ENCODE results near the gene GP1BA.
A peak's percentile ranks its signal among the peaks of the same experiment; 100 is the strongest.

GP1BA gene

DNA sequence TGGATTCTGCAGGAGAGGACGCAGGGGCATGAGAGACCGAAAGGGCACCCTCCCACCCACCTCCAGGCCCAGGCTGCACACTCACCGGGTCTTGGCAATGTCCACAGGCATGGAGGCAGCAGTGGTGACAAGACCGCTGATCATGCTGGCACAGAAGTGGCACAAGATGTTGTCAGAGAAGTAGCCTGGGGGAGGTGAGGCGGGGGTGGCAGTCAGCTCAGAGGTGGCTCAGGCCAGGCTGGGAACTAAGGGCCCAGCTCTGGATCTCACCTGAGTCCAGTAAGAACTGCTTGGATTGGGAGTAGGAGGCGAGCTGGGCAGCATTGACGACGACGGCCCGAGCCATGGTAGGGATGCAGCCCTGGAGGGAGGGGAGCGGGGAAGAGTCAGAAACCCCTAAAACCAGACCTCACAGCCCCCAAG lies 6.0 kb downstream of the GP1BA start:
- H3K4me3 ChIP-seq (ENCODE audit: low read length): no peak overlapping the region
- DNase-seq (ENCODE audit: low read depth, low spot score): no peak
- H3K36me3 ChIP-seq (ENCODE audit: control insufficient read depth, insufficient read depth, low read length): peaks cover 9% of the 10 kb centered on the region; the same call in 1 of the 2 replicates
- no peak overlapping the region for H3K27ac ChIP-seq (ENCODE audit: low read length)
- no CpG with 5 or more reads among the region's 11 CpGs for WGBS (ENCODE audit: insufficient coverage, insufficient read length)
- H3K9me3 ChIP-seq (ENCODE audit: control insufficient read depth, insufficient read depth, low read length): no peaks in the 10 kb centered on the region
- peaks cover 6% of the 10 kb centered on the region for H3K4me1 ChIP-seq (ENCODE audit: control insufficient read depth, insufficient read depth, low read length)
- no peaks in the 10 kb centered on the region for H3K27me3 ChIP-seq (ENCODE audit: control insufficient read depth, insufficient read depth, low read length)

DNA sequence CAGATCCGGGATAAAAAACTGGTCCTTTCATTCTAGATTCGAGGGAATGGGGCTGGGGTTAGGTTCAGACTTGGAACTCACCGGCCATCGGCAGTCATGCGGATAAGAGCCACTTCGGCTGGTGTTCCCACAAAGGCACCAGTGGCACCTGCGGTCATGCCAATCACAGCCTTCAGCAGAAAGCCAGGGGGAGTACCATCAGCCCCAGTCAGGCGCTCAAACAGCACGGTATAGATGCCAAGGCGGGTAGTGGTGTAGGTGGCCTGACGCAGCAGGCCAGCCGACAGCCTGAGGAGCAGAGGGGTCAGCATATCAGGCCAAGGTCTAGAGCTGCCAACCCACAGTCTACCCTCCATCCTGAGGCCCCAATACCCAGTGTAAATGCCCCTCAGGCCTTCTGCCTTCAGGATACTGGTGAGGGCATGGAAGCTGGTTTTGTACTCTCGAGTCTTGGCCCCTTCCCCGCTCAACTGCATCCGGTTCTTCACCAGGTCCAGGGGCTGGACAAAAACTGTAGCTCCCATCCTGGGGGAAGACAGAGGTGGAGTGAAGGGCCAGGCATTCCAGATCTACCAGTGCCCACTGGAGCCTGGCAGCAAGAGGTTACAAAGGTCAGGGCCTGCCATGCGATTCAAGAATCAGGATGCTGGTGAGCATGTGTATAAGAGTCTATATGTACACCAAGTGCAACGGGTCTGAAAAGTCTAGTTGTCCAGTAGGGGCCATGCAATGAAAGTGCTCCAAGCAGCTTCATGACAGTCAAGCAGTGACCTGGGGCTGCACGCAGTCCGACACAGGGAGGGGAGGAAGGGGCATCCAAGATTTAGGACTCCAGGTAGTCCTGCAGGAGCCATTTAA lies 6.8 kb downstream of the GP1BA start:
- no peak overlapping the region for H3K27ac ChIP-seq (ENCODE audit: low read length)
- H3K9me3 ChIP-seq (ENCODE audit: control insufficient read depth, insufficient read depth, low read length): no peaks in the 10 kb centered on the region
- peak overlapping the region; percentile 68 for H3K4me3 ChIP-seq (ENCODE audit: low read length)
- WGBS (ENCODE audit: insufficient coverage, insufficient read length): no CpG with 5 or more reads among the region's 19 CpGs
- peaks cover 14% of the 10 kb centered on the region; the same call in 1 of the 2 replicates for H3K36me3 ChIP-seq (ENCODE audit: control insufficient read depth, insufficient read depth, low read length)
- H3K4me1 ChIP-seq (ENCODE audit: control insufficient read depth, insufficient read depth, low read length): peaks cover 6% of the 10 kb centered on the region
- no peak for DNase-seq (ENCODE audit: low read depth, low spot score)
- no peaks in the 10 kb centered on the region for H3K27me3 ChIP-seq (ENCODE audit: control insufficient read depth, insufficient read depth, low read length)

GRCh38 chr17:4939546-4939795 lies 7.4 kb downstream of the GP1BA start:
- no CpG with 5 or more reads among the region's 16 CpGs for WGBS (ENCODE audit: insufficient coverage, insufficient read length)
- Histone ChIP-seq H3K27me3 (ENCODE audit: control insufficient read depth, insufficient read depth, low read length) (no peaks in the 10 kb centered on the region), H3K4me1 (ENCODE audit: control insufficient read depth, insufficient read depth, low read length) (peaks cover 6% of the 10 kb centered on the region), H3K9me3 (ENCODE audit: control insufficient read depth, insufficient read depth, low read length) (no peaks in the 10 kb centered on the region), H3K4me3 (ENCODE audit: low read length) (peak overlapping the region; percentile 68), H3K27ac (ENCODE audit: low read length) (no peak overlapping the region), H3K36me3 (ENCODE audit: control insufficient read depth, insufficient read depth, low read length) (peaks cover 15% of the 10 kb centered on the region; the same call in 1 of the 2 replicates)
- DNase-seq (ENCODE audit: low read depth, low spot score): no peak

DNA sequence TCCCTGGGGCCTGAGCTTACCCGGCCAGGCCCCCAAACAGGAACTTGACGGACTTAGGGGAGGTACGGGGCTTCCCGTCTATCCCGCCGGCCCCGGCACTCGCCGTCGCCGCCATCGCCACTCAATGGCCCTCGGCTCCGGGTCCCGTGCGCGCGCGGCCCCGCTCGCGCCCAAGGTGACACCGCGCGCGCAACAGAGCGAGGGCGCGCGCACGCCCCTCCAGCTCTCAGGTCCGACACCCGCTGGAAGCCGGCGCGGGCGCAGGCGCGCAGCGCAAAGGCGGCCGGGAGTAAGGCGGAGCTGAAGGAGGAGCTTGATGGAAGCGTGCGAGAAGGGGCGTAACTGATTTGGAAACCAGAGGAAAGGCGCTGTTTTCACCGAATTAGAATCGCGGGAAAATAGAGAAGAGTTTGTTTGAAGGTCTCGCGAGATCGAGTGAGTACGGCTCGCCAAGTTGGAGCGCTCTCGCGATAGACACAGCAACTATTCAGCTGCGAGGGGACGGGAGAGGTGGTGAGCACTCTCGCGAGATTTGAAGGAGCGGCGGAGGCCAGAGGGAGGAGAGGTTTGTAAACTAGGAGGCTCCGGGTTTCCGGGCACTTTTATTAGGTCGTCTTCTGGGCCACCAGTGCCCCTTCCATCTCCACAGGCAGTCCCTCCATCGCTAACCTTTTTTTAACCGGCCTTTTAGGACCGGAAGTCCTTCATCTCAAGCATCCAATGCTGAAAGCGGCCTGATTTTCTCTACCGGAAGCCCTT lies 7.9 kb downstream of the GP1BA start, which contains the start of the genes RNF167 and SLC25A11:
Gene RNF167, plus strand, starts transcription at position 473 of the 759 bp plus-strand sequence. CDS start 642 bp downstream, outside the sequence.
Gene SLC25A11, minus strand, starts transcription at position 251 of the 759 bp plus-strand sequence. Its CDS starts 136 bp downstream, at position 115.
- Histone ChIP-seq H3K27me3 (ENCODE audit: control insufficient read depth, insufficient read depth, low read length) (no peaks in the 10 kb centered on the region), H3K4me1 (ENCODE audit: control insufficient read depth, insufficient read depth, low read length) (peaks cover 6% of the 10 kb centered on the region), H3K36me3 (ENCODE audit: control insufficient read depth, insufficient read depth, low read length) (peaks cover 19% of the 10 kb centered on the region; the same call in 1 of the 2 replicates), H3K9me3 (ENCODE audit: control insufficient read depth, insufficient read depth, low read length) (no peaks in the 10 kb centered on the region), H3K27ac (ENCODE audit: low read length) (no peak within 1 kb of the TSS), H3K4me3 (ENCODE audit: low read length) (peak within 1 kb of the TSS; percentile 68)
- WGBS (ENCODE audit: insufficient coverage, insufficient read length): no CpG with 5 or more reads among the region's 72 CpGs
- DNase-seq (ENCODE audit: low read depth, low spot score): peak; percentile 93

DNA sequence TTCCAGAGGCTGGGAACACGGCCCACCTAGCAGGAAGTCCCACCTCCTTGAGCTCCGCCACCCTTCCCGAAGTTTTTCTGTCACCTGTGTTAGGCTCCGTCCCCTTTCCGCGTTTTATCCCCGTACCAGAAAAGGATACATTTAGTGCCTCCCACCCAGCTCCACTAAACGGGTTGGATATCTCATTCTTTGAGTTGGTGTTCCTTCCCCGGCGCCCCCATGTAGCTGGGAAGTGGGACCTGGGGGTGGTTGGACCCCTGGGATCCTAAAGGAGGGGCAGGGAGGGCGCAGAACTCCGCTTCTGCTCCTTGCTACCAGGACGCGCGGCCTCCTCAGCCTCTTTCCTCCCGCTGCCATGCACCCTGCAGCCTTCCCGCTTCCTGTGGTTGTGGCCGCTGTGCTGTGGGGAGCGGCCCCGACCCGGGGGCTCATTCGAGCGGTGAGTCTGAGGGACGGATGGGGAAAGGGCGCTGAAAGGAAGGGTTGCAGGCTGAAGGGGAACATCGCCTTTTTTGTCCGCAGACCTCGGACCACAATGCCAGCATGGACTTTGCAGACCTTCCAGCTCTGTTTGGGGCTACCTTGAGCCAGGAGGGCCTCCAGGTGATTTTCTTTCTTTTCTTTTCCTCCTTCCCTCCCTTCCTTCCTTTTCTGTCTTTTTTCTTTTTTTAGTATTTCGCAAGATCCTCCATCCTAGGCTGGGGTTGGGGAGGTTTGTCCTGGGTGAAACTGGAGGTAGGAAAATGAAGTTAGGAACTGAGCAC lies 8.7 kb downstream of the GP1BA start:
- no CpG with 5 or more reads among the region's 29 CpGs for WGBS (ENCODE audit: insufficient coverage, insufficient read length)
- Histone ChIP-seq H3K27ac (ENCODE audit: low read length) (no peak overlapping the region), H3K27me3 (ENCODE audit: control insufficient read depth, insufficient read depth, low read length) (no peaks in the 10 kb centered on the region), H3K9me3 (ENCODE audit: control insufficient read depth, insufficient read depth, low read length) (no peaks in the 10 kb centered on the region), H3K4me3 (ENCODE audit: low read length) (peak overlapping the region; percentile 68), H3K4me1 (ENCODE audit: control insufficient read depth, insufficient read depth, low read length) (peaks cover 6% of the 10 kb centered on the region), H3K36me3 (ENCODE audit: control insufficient read depth, insufficient read depth, low read length) (peaks cover 21% of the 10 kb centered on the region; the same call in 1 of the 2 replicates)
- DNase-seq (ENCODE audit: low read depth, low spot score): no peak

GRCh38 chr17:4941319-4941610 lies 9.2 kb downstream of the GP1BA start:
- no peaks in the 10 kb centered on the region for H3K9me3 ChIP-seq (ENCODE audit: control insufficient read depth, insufficient read depth, low read length)
- H3K36me3 ChIP-seq (ENCODE audit: control insufficient read depth, insufficient read depth, low read length): peaks cover 27% of the 10 kb centered on the region; the same call in 1 of the 2 replicates
- WGBS (ENCODE audit: insufficient coverage, insufficient read length): no CpG with 5 or more reads among the region's 4 CpGs
- H3K4me3 ChIP-seq (ENCODE audit: low read length): peak overlapping the region; percentile 68; the same call in 1 of the 2 replicates
- H3K27me3 ChIP-seq (ENCODE audit: control insufficient read depth, insufficient read depth, low read length): no peaks in the 10 kb centered on the region
- no peak for DNase-seq (ENCODE audit: low read depth, low spot score)
- H3K4me1 ChIP-seq (ENCODE audit: control insufficient read depth, insufficient read depth, low read length): peaks cover 8% of the 10 kb centered on the region
- no peak overlapping the region for H3K27ac ChIP-seq (ENCODE audit: low read length)

- WGBS (ENCODE audit: insufficient coverage, insufficient read length): no CpG with 5 or more reads among the region's 13 CpGs
- peaks cover 30% of the 10 kb centered on the region for H3K36me3 ChIP-seq (ENCODE audit: control insufficient read depth, insufficient read depth, low read length)
- H3K4me1 ChIP-seq (ENCODE audit: control insufficient read depth, insufficient read depth, low read length): peaks cover 8% of the 10 kb centered on the region
- DNase-seq (ENCODE audit: low read depth, low spot score): no peak
- no peak overlapping the region for H3K27ac ChIP-seq (ENCODE audit: low read length)
- H3K9me3 ChIP-seq (ENCODE audit: control insufficient read depth, insufficient read depth, low read length): no peaks in the 10 kb centered on the region
- no peak overlapping the region for H3K4me3 ChIP-seq (ENCODE audit: low read length)
- H3K27me3 ChIP-seq (ENCODE audit: control insufficient read depth, insufficient read depth, low read length): no peaks in the 10 kb centered on the region
Observed at GRCh38 chr17:4942760-4943508, 10.9 kb downstream of the GP1BA start.

- no peak for DNase-seq (ENCODE audit: low read depth, low spot score)
- no peaks in the 10 kb centered on the region for H3K9me3 ChIP-seq (ENCODE audit: control insufficient read depth, insufficient read depth, low read length)
- no peak overlapping the region for H3K4me3 ChIP-seq (ENCODE audit: low read length)
- peaks cover 26% of the 10 kb centered on the region for H3K36me3 ChIP-seq (ENCODE audit: control insufficient read depth, insufficient read depth, low read length)
- H3K27ac ChIP-seq (ENCODE audit: low read length): no peak overlapping the region
- peaks cover 3% of the 10 kb centered on the region; the same call in 1 of the 2 replicates for H3K4me1 ChIP-seq (ENCODE audit: control insufficient read depth, insufficient read depth, low read length)
- WGBS (ENCODE audit: insufficient coverage, insufficient read length): no CpG with 5 or more reads among the region's 3 CpGs
- H3K27me3 ChIP-seq (ENCODE audit: control insufficient read depth, insufficient read depth, low read length): no peaks in the 10 kb centered on the region
Observed at GRCh38 chr17:4944163-4944553, 12.1 kb downstream of the GP1BA start.

DNA sequence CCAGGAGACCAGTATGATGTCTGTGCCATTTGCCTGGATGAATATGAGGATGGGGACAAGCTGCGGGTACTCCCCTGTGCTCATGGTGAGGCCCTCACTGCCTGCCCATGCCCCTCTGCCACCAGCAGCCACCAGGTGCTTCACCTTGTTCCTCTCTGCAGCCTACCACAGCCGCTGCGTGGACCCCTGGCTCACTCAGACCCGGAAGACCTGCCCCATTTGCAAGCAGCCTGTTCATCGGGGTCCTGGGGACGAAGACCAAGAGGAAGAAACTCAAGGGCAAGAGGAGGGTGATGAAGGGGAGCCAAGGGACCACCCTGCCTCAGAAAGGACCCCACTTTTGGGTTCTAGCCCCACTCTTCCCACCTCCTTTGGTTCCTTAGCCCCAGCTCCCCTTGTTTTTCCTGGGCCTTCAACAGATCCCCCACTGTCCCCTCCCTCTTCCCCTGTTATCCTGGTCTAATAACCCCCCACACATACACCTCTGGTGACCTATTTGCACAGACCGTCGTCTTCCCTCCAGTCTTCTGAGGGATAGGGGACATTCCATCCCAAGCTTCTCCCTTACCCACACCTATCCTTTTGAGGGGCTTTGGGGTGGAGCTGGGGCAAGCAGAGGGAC lies 12.6 kb downstream of the GP1BA start:
- no peak for DNase-seq (ENCODE audit: low read depth, low spot score)
- peaks cover 3% of the 10 kb centered on the region; the same call in 1 of the 2 replicates for H3K4me1 ChIP-seq (ENCODE audit: control insufficient read depth, insufficient read depth, low read length)

More for the DNA sequence above, 12.6 kb downstream of the GP1BA start:
- Histone ChIP-seq H3K4me3 (ENCODE audit: low read length) (no peak overlapping the region), H3K27ac (ENCODE audit: low read length) (no peak overlapping the region), H3K36me3 (ENCODE audit: control insufficient read depth, insufficient read depth, low read length) (peaks cover 26% of the 10 kb centered on the region), H3K27me3 (ENCODE audit: control insufficient read depth, insufficient read depth, low read length) (no peaks in the 10 kb centered on the region), H3K9me3 (ENCODE audit: control insufficient read depth, insufficient read depth, low read length) (no peaks in the 10 kb centered on the region)
- no CpG with 5 or more reads among the region's 8 CpGs for WGBS (ENCODE audit: insufficient coverage, insufficient read length)

Measured in iPS DF 6.9 (cell line).